ENCODE results near the gene CDH15. TPM values are rescaled to one million over a fixed set of nuclear protein-coding genes. Genes with fewer than 3 reads are reported as not detected.
A peak's percentile ranks its signal among the peaks of the same experiment; 100 is the strongest.

The CDH15 gene
- total and polyA plus RNA-seq, 2 of the 13 experiments (the other 11 are each of a cell fraction or from before 2014, with no cell fraction given) = 0.74 to 2.2 TPM

- peak; percentile 66; the same call in 1 of the 2 replicates for TF ChIP-seq ATF3 (CRISPR knock-in tag; IDR thresholded peaks at IDR 0.05)
- TF ChIP-seq, protein P1, sequence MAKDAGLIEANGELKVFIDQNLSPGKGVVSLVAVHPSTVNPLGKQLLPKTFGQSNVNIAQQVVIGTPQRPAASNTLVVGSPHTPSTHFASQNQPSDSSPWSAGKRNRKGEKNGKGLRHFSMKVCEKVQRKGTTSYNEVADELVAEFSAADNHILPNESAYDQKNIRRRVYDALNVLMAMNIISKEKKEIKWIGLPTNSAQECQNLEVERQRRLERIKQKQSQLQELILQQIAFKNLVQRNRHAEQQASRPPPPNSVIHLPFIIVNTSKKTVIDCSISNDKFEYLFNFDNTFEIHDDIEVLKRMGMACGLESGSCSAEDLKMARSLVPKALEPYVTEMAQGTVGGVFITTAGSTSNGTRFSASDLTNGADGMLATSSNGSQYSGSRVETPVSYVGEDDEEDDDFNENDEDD (CRISPR knock-in tag; IDR thresholded peaks at IDR 0.05; ENCODE audit: borderline replicate concordance) = peak; percentile 69; the same call in 1 of the 2 replicates
- peak; percentile 93 for TF ChIP-seq SALL1 (CRISPR knock-in tag; IDR thresholded peaks at IDR 0.05)
- 0 out of 2 replicates have a peak, but pooled peaks have one; percentile 26 for TF ChIP-seq ARID2 (CRISPR knock-in tag; IDR thresholded peaks at IDR 0.05; ENCODE audit: borderline replicate concordance)
- peak; percentile 93 for TF ChIP-seq ZNF883 (CRISPR knock-in tag; IDR thresholded peaks at IDR 0.05; ENCODE audit: not compliant biosample characterization)
- TF ChIP-seq FOXA3 (CRISPR knock-in tag; IDR thresholded peaks at IDR 0.05) = peak; percentile 62
- TF ChIP-seq KDM5B (CRISPR knock-in tag; IDR thresholded peaks at IDR 0.05; ENCODE audit: borderline replicate concordance) = peak; percentile 93
- TF ChIP-seq TFDP2 (CRISPR knock-in tag; IDR thresholded peaks at IDR 0.05) = peak; percentile 61
- 0 out of 2 replicates have a peak, but pooled peaks have one; percentile 51 for TF ChIP-seq ZZZ3 (CRISPR knock-in tag; IDR thresholded peaks at IDR 0.05; ENCODE audit: borderline replicate concordance)
- TF ChIP-seq SKI (IDR thresholded peaks at IDR 0.05; ENCODE audit: partially characterized antibody) = peak; percentile 75
- TF ChIP-seq, protein P2, sequence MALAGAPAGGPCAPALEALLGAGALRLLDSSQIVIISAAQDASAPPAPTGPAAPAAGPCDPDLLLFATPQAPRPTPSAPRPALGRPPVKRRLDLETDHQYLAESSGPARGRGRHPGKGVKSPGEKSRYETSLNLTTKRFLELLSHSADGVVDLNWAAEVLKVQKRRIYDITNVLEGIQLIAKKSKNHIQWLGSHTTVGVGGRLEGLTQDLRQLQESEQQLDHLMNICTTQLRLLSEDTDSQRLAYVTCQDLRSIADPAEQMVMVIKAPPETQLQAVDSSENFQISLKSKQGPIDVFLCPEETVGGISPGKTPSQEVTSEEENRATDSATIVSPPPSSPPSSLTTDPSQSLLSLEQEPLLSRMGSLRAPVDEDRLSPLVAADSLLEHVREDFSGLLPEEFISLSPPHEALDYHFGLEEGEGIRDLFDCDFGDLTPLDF (CRISPR knock-in tag; IDR thresholded peaks at IDR 0.05) = 0 out of 2 replicates have a peak, but pooled peaks have one; percentile 34
- peak; percentile 72; the same call in 1 of the 2 replicates for TF ChIP-seq ZNF737 (CRISPR knock-in tag; IDR thresholded peaks at IDR 0.05; ENCODE audit: borderline replicate concordance)
- TF ChIP-seq ELF3 (CRISPR knock-in tag; IDR thresholded peaks at IDR 0.05) = peak; percentile 74; the same call in 1 of the 2 replicates
- TF ChIP-seq RNF2 (conservative IDR thresholded peaks at IDR 0.05; ENCODE audit: low read depth) = peak; percentile 88
- peak; percentile 85; the same call in 1 of the 2 replicates for TF ChIP-seq HOXD1 (CRISPR knock-in tag; IDR thresholded peaks at IDR 0.05)
- 0 out of 2 replicates have a peak, but pooled peaks have one; percentile 32 for TF ChIP-seq ZBTB34 (CRISPR knock-in tag; IDR thresholded peaks at IDR 0.05)
- TF ChIP-seq GATAD1 (CRISPR knock-in tag; IDR thresholded peaks at IDR 0.05) = peak; percentile 63
- TF ChIP-seq KLF15 (CRISPR knock-in tag; IDR thresholded peaks at IDR 0.05; ENCODE audit: borderline replicate concordance) = peak; percentile 84; the same call in 1 of the 2 replicates
- TF ChIP-seq ZNF747 (CRISPR knock-in tag; IDR thresholded peaks at IDR 0.05; ENCODE audit: borderline replicate concordance) = peak; percentile 85
- TF ChIP-seq CERS6 (CRISPR knock-in tag; IDR thresholded peaks at IDR 0.05) = peak; percentile 74; the same call in 1 of the 2 replicates
- TF ChIP-seq BHLHE40 (IDR thresholded peaks at IDR 0.05; ENCODE audit: low read length) = peak; percentile 85
- TF ChIP-seq NFYC (CRISPR knock-in tag; IDR thresholded peaks at IDR 0.05) = peak; percentile 38; the same call in 1 of the 2 replicates
- TF ChIP-seq ZNF746 (CRISPR knock-in tag; IDR thresholded peaks at IDR 0.05) = peak; percentile 74; the same call in 1 of the 2 replicates
Measured at GRCh38 chr16:89192186-89192955, 20.8 kb downstream of the CDH15 start (continued).
